Activated CD4-positive, alpha-beta T cell treated with anti-CD3 and anti-CD28 coated beads, Interleukin-2, amount 50 U/mL, for 48 hours (primary cell): ENCODE results near the gene SLC35C1.

ENCODE experiments used
- DNase-seq, 2 experiments: peaks; one replicate each; pipeline ENCODE4 v3.0.0-alpha.2; 2020

The SLC35C1 gene

DNA sequence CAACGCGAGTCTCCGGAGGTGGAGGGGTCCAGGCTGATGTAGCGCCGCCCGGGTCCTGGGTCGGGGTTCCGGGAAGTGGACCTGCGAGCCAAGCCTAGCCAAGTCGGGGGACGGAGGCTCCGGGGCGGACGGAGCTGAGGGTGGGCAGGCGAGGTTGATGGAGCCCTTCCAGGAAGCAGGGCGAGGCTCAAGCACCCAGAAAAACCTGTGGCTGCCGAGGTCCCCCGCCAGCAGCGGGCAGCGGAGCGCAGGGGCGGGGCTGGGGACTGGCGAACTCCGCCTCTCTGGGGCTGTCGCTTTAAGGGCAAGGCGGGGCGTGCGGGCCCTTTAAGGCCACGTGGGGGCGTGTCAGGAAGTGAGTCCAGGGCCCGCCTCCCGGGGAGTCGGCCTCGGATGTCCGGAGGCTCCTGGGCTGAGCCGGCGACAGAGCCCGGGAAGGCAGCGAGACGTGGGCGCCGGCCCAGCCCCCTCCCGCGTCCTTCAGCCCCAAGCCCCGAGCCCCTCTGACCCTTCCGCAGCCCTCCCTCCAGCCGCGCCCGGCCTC lies at the start of gene SLC35C1:
Gene SLC35C1 (plus strand): TSS at position 389 of the 544 bp plus-strand sequence. CDS start 653 bp downstream, outside the sequence.
- DNase-seq = peak; percentile 98

DNA sequence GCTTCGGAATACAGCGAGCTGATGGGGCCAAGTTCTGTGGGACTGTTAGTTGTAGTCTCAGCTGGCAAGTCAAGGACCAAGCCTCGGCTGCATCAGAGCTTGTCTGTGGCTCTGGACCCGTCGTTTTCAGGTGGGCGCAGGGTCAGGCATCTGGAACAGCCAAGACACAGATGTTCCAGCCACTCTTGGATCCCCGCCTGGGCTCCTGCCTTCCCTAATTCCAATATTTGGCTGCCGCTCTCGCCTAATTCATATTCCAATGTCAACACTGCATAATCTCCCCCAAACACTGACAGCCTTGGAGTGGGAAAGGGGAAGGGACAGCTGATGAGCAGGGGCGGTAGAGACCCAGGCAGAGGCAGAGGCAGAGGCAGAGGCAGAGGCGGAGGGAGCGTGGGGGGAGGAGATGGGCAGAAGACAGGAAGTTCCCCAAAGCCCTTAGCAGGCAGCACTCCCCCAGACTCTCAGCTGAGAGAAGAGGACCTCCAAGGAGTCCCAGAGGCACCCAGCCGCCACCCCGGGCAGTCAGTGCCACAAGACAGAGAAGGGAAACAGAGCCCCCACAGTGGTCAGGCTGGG lies 49.6 kb upstream of the SLC35C1 start:
- DNase-seq = no peak

DNA sequence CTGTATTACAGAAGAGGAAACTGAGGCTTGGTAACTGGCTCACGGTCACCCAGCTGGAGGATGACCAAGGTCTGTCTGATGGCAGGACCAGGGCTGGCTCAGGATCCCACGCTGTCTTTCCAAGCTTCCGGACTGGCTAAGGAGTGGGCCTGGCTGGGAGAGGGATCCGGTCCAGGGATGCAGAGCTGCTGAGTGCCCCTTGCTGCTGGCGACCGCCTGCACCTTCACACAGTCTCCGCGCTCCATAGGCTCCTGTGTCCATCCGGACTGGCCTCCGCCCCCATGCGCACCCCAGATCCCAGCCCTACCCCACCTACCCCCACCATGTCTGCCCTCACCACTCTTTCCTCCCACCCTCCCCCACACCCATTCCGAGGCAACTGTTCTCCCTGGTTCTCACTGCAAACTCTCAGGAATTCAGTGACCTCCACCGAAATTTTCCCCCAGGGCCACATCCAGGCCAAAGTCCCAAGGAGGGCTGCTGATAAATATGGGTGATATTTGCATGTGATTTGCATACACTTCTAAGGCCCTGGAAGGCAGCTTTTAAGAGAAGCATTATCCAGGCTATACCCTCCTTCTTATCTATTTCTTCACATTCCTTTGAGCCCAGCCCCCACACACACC lies 48.5 kb upstream of the SLC35C1 start:
- no peak for DNase-seq

GRCh38 chr11:45757672-45758071 lies 47.3 kb upstream of the SLC35C1 start:
- DNase-seq = no peak

DNA sequence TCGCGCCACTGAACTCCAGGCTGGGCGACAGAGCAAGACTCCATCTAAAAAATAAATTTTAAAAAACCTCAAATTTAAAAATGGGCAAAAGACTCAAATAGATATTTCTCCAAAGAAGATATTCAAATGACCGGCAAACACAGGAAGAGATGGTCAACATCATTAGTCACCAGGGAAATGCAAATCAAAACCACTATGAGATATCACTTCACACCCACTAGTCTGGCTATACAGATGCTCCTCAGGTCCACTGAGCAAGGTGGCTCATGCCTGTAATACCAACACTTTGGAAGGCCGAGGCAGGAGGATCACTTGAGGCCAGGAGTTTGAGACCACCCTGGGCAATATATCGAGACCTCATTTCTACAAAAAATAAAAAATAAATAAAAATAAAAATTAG lies 43.3 kb upstream of the SLC35C1 start:
- no peak for DNase-seq

DNA sequence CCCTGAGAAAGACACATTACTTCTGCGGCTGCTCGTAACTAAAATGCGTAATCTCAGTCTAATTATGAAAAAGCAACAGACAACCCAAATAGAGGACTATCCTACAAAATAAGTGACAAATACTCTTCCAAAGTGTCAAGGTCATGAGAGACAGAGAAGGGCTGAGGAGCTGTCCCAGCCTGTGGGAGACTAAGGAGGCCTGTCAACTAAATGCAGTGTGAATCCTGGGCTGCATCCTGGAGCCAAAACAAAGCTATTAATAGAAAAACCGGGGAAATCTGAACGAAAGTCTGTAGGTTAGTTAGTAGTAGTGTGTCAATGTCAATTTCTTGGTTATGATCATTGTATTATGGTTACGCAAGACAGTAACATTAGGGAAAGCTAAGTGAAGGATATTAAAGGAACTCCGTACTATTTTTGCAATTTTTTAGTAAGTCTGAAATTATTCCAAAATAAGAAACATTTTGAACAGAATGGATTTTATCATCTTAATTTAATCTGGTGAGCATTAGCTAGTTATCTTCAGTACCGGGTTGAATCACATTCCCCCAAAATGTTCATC lies 39.8 kb upstream of the SLC35C1 start:
- DNase-seq = no peak

DNA sequence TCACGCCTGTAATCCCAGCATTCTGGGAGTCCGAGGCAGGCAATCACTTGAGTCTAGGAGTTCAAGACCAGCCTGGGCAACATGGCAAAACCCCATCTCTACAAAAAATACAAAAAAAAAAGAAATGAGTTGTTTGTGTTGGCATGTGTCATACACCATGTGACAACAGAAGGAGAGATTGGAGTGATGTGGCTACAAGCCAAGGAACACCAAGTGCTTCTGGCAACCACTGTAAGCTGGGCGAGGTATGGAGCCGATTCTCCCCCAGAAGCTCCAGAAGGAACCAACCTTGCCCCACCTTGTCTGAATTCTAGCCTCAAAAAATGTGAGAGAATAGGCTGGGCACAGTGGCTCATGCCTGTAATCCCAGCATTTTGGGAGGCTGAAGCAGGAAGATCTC lies 39.1 kb upstream of the SLC35C1 start:
- DNase-seq = no peak

- DNase-seq = no peak
These were observed 38.5 kb upstream of the SLC35C1 start for GRCh38 chr11:45766469-45766868.

- DNase-seq = no peak
These were observed 36.5 kb upstream of the SLC35C1 start for GRCh38 chr11:45768486-45768885.

DNA sequence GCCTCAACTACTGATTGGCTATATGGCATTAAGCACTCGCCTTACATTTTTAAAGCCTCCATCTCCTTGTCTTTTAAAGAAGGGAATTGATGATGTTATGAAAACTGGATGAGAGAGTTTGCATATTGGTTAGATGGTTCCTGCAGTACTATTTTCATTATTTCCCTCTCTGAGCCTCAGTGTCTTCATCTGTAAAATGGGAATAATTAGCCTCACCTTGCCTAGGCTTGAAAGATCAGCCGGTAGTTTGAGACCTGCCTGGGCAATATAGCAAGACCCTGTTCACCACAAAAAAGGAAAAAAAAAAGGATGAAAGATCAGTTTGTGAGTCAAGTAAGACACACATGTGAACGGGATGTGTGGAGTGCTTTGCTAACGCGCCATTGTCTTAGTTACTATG lies 35.0 kb upstream of the SLC35C1 start:
- DNase-seq = no peak

DNA sequence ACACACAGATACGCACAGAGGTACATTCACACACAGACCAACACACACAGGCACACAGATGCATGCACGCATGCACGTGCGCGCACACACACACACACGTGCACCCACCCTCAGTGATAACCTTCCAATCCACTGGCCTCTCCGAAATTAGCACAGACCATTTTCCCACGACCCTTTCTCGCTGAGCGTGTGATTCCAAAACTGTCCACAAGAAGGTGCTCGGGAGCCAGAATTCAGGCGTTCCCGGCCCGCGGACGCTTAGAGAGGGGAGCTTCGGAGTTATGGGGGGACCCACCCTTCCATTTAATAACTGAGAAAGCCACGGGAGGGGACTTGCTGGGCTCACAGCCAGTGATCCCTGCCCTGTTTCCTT lies 33.8 kb upstream of the SLC35C1 start:
- peak; percentile 83 to 85 for DNase-seq

GRCh38 chr11:45771566-45772448 lies 33.1 kb upstream of the SLC35C1 start:
- DNase-seq = peak; percentile 91 to 92

- DNase-seq = no peak
These were observed 32.5 kb upstream of the SLC35C1 start for GRCh38 chr11:45772449-45772774.

GRCh38 chr11:45772986-45773785 lies 31.8 kb upstream of the SLC35C1 start:
- no peak for DNase-seq

DNA sequence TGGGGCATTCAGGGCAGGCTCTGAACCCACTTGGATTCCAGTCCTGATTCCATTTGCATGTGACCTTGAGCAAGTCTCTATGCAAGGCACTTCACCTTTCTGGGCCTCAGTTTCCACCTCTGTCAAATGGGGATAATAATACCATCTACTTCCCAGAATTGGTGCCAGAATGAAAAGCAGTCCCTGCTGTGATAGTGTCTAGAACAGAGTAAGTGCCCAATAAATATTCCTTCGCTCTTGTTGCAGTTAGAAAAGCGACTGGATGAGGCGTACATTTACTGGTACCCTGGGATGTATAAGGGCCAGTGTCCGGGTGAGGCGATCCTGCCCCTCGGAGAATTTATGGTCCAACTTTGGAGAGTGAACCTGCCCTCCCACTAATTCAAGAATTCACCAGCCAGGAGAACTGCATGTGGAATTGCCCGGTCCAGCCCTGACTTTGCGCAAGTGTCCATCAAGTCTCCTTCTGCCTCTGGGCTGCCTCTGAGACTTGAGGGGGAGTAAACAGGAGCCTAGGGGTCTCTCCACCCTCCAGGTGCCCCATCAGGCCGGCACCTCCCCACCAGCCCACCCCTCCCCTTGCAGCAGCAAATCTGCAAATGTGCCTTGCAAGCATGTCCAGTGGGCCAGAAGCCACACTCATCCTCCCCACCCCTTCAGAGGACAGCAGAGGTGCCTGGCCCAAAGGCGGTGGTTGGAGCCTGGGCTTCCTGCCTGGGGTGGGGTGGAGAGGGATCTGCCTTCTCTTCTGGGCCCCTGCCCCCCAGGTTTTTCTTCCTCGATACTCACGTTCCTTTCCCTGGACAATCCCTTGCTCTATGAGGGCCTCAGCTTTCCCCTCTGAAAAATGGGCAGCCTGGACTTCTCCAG lies 30.9 kb upstream of the SLC35C1 start:
- DNase-seq = no peak

GRCh38 chr11:45774786-45775185 lies 30.2 kb upstream of the SLC35C1 start:
- DNase-seq = no peak

DNA sequence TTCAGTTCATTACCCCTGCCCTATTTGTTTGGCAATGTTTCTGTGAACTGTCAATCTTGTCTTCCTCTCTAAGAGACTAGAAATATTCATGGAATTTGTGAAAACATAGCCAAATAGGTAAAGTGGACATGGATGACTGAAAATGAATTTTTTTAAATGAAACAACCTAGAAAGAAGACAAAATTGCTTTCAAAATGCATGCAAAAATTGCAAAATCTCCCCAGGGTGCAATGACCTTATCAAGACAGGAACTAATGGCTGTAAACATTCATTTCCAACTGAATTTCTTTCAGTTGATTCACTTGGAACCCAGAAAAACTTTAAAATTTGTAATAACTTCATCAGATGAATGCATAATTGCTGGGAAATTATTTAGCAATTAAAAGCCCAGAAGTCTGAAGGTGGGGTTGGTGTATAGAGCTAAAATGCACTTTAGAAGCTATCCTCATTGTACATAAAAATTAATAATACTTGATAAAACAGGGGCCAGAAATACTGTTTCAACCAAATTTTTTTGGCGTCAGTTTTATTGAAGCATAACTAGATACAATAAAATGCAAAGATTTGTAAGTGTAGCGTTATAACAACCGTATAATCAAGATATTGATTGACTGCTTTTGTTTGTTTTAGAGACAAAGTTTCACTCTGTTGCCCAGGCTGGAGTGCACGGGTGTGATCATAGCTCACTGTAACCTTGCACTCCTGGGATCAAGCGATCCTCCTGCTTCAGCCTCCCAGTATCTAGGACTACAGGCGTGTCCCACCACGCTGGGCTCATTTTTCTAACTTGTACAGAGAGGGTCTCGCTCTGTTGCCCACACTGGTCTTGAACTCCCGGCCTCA lies 27.6 kb upstream of the SLC35C1 start:
- no peak for DNase-seq

- no peak for DNase-seq
These were observed 26.6 kb upstream of the SLC35C1 start for GRCh38 chr11:45778341-45778740.

DNA sequence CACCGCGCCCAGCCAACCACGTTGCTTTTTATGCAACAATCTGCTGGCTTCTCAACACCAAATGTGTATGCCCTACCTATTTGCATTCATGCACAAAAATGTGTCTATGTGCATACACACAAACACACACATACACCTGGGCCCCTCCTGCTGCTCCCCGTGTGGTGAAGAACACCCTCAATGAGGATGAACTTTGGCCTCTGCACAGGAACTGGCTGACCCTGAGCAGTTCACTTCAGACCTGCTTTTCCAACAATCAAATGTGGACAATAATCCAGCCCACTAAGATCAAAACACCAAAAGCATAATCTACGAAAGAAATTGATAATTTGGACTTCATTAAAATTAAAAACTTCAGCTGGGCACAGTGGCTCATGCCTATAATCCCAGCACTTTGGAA lies 25.3 kb upstream of the SLC35C1 start:
- DNase-seq = no peak

DNA sequence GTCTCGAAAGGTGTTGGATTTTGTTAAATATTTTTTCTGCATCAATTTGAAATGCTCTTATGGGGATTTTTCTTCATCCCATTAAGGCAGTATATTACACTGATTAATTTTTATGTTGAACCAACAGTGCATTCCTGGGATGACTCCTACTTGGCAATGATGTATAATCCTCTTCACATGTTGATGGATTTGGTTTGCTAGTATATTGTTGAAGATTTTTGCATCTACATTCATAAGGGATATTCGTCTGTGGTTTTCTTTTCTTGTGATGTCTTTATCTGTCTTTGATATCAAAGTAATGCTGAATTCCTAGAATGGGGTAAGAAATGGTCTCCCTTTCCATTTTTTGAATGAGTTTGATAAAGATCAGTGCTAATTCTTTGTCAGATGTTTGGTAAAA lies 18.7 kb upstream of the SLC35C1 start:
- no peak for DNase-seq

GRCh38 chr11:45788887-45789286 lies 16.1 kb upstream of the SLC35C1 start:
- DNase-seq = no peak
